Measurements from ENCODE around the gene VASH2. TPM values are rescaled to one million over a fixed set of nuclear protein-coding genes. Genes with fewer than 3 reads are reported as not detected.
"Not testable (repeated sequence)": the region's sequence is repeated elsewhere in the genome, so short reads cannot be mapped to it uniquely, and the experiment has no call there.

The VASH2 gene
- total RNA-seq, 1 donor from 2014 or later: 4.2 TPM

DNA sequence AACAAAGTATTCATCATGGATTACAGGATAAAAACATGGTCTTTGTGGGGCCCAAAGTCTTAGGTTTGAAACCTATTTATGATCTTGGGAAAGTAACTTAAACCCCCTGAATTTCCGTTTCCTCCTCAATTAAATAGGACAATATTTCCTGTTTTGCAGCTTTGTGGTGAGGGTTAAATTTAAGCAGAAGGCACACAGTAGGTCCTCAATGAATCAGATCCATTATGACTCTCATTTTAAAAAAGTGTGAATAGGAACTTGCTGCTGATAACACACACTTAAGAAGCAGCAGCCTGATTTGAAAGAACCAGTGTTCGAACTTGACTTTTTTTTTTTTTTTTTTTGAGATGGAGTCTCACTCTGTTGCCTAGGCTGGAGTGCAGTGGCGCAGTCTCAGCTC is 41.4 kb upstream of the VASH2 start:
- Histone ChIP-seq H3K4me3 (no peak overlapping the region), H3K27me3 (no peaks in the 10 kb centered on the region), H3K4me1 (no peaks in the 10 kb centered on the region), H3K36me3 (no peaks in the 10 kb centered on the region), H3K27ac (no peak overlapping the region), H3K9me3 (no peaks in the 10 kb centered on the region)
- TF ChIP-seq POLR2AphosphoS5 (IDR thresholded peaks at IDR 0.05; ENCODE audit: insufficient read depth in 1 of 2, low read depth in 1 of 2): no peak
- TF ChIP-seq, protein P1, sequence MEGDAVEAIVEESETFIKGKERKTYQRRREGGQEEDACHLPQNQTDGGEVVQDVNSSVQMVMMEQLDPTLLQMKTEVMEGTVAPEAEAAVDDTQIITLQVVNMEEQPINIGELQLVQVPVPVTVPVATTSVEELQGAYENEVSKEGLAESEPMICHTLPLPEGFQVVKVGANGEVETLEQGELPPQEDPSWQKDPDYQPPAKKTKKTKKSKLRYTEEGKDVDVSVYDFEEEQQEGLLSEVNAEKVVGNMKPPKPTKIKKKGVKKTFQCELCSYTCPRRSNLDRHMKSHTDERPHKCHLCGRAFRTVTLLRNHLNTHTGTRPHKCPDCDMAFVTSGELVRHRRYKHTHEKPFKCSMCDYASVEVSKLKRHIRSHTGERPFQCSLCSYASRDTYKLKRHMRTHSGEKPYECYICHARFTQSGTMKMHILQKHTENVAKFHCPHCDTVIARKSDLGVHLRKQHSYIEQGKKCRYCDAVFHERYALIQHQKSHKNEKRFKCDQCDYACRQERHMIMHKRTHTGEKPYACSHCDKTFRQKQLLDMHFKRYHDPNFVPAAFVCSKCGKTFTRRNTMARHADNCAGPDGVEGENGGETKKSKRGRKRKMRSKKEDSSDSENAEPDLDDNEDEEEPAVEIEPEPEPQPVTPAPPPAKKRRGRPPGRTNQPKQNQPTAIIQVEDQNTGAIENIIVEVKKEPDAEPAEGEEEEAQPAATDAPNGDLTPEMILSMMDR (IDR thresholded peaks at IDR 0.05): no peak
- TF ChIP-seq POLR2A (IDR thresholded peaks at IDR 0.05): no peak
- DNase-seq (ENCODE audit: extremely low spot score in 2 of 2): no peak
- intact Hi-C loops (cut with DNase I): no loop called here

DNA sequence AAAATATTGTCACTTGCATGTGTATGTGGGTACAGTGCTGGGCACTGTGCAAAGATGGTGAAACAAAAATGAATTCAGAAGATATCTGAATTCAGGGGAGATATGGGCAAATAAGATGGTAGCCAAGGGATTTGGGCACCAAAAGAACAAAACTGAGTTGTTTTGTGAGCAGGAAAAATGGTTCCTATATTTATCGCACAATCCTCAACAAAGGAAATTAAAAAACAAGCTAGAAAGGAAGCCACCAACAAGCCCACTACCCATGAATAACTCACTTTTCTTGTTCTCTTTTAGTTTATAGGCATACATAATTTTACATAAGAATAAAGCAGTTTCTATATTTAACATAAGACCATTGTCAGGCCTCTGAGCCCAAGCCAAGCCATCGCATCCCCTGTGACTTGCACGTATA is 40.7 kb upstream of the VASH2 start:
- Histone ChIP-seq H3K9me3 (no peaks in the 10 kb centered on the region), H3K4me3 (no peak overlapping the region), H3K36me3 (no peaks in the 10 kb centered on the region), H3K27me3 (no peaks in the 10 kb centered on the region), H3K27ac (no peak overlapping the region), H3K4me1 (no peaks in the 10 kb centered on the region)
- intact Hi-C loops (cut with DNase I): no loop called here
- TF ChIP-seq POLR2AphosphoS5 (IDR thresholded peaks at IDR 0.05; ENCODE audit: insufficient read depth in 1 of 2, low read depth in 1 of 2) (no peak), POLR2A (IDR thresholded peaks at IDR 0.05) (no peak)
- TF ChIP-seq, protein P1 (IDR thresholded peaks at IDR 0.05): no peak
- no peak for DNase-seq (ENCODE audit: extremely low spot score in 2 of 2)

DNA sequence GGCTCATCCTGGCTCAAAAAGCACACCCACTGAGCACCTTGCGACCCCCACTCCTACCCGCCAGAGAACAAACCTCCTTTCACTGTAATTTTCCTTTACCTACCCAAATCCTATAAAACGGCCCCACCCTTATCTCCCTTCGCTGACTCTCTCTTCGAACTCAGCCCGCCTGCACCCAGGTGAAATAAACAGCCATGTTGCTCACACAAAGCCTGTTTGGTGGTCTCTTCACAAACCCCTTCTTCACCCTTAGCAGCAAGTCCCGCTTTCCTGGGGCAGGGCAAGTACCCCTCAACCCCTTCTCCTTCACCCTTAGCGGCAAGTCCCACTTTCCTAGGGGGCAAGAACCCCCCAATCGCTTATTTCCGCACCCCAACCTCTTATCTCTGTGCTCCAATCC is 40.1 kb upstream of the VASH2 start:
- H3K4me1 ChIP-seq; H3K4me3 ChIP-seq; H3K9me3 ChIP-seq; intact Hi-C loops (cut with DNase I); DNase-seq (ENCODE audit: extremely low spot score in 2 of 2); H3K36me3 ChIP-seq; H3K27me3 ChIP-seq; H3K27ac ChIP-seq: not testable (repeated sequence)

DNA sequence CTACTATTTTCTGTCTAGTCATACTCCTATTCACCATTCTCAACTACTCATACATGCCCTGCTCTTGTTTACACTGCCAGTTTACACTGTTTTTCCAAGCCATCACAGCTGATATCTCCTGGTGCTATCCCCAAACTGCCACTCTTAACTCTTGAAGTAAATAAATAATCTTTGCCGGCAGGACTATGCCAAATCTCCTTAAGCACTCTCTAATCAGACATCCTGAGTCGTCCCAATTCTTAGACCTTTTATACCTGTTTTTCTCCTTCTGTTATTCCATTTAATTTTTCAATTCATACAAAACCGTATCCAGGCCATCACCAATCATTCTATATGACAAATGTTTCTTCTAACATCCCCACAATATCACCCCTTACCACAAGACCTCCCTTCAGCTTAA is 36.7 kb upstream of the VASH2 start:
- H3K27me3 ChIP-seq; DNase-seq (ENCODE audit: extremely low spot score in 2 of 2); intact Hi-C loops (cut with DNase I); H3K4me1 ChIP-seq; H3K27ac ChIP-seq; H3K4me3 ChIP-seq; H3K36me3 ChIP-seq; H3K9me3 ChIP-seq: not testable (repeated sequence)

DNA sequence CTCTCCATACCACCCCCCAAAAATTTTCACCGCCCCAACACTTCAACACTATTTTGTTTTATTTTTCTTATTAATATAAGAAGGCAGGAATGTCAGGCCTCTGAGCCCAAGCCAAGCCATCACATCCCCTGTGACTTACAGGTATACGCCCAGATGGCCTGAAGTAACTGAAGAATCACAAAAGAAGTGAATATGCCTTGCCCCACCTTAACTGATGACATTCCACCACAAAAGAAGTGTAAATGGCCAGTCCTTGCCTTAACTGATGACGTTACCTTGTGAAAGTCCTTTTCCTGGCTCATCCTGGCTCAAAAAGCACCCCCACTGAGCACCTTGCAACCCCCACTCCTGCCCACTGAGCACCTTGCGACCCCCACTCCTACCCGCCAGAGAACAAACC is 36.2 kb upstream of the VASH2 start:
- DNase-seq (ENCODE audit: extremely low spot score in 2 of 2); H3K27ac ChIP-seq; H3K4me3 ChIP-seq; H3K9me3 ChIP-seq; H3K36me3 ChIP-seq; intact Hi-C loops (cut with DNase I); H3K4me1 ChIP-seq; H3K27me3 ChIP-seq: not testable (repeated sequence)

DNA sequence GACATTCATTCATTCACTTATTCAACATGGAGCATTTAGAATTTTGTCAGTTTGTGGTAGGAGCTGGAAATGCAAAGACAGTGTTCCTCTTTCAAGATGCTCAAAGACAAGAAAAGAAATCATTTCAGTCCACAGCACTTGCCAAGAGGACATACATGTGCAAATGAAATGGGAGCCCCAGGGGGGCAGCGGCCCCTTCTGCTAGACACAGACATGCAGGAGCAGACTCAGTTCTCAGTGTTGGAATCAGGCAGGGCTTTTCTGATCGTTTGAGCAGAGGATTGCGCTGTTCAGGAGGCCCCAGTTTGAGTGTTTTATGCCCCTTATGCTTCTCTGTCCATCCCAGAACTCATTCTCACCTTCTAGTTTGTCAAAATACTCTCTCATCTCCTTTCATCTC is 35.6 kb upstream of the VASH2 start:
- no peak overlapping the region for H3K27ac ChIP-seq
- no peaks in the 10 kb centered on the region for H3K27me3 ChIP-seq
- DNase-seq (ENCODE audit: extremely low spot score in 2 of 2): no peak
- peaks cover 9% of the 10 kb centered on the region for H3K4me1 ChIP-seq
- H3K9me3 ChIP-seq: no peaks in the 10 kb centered on the region
- no peak overlapping the region for H3K4me3 ChIP-seq
- intact Hi-C loops (cut with DNase I): no loop called here
- TF ChIP-seq POLR2AphosphoS5 (IDR thresholded peaks at IDR 0.05; ENCODE audit: insufficient read depth in 1 of 2, low read depth in 1 of 2): no peak
- TF ChIP-seq, protein P1 (IDR thresholded peaks at IDR 0.05): no peak
- no peak for TF ChIP-seq POLR2A (IDR thresholded peaks at IDR 0.05)
- H3K36me3 ChIP-seq: no peaks in the 10 kb centered on the region

Data from vagina (tissue), 2 donors.